Renal cortex interstitium (tissue), 11 donors: ENCODE measurements around the gene ZNF511. TPM values are rescaled to one million over a fixed set of nuclear protein-coding genes. Genes with fewer than 3 reads are reported as not detected.
A peak's percentile ranks its signal among the peaks of the same experiment; 100 is the strongest.

Experiments used
- DNase-seq, 11 donors: peaks; one replicate each; pipeline ENCODE4 v3.0.0-alpha.2; 2013; ENCODE audit warnings: low read depth in 9 of 11, low spot score in 4 of 11; ENCODE audit errors: extremely low read depth in 1 of 11
- polyA plus RNA-seq, 3 donors: library from polyadenylated mRNA; unstranded; fragments of 120-200 nt; gene quantifications; one replicate each; pipeline ENCODE4 v1.2.1, GENCODE V29; 2013; ENCODE audit not compliant: insufficient read length in 3 of 3

The ZNF511 gene
- polyA plus RNA-seq, 3 donors: 35.9 to 46.1 (median 37.4) TPM

DNA sequence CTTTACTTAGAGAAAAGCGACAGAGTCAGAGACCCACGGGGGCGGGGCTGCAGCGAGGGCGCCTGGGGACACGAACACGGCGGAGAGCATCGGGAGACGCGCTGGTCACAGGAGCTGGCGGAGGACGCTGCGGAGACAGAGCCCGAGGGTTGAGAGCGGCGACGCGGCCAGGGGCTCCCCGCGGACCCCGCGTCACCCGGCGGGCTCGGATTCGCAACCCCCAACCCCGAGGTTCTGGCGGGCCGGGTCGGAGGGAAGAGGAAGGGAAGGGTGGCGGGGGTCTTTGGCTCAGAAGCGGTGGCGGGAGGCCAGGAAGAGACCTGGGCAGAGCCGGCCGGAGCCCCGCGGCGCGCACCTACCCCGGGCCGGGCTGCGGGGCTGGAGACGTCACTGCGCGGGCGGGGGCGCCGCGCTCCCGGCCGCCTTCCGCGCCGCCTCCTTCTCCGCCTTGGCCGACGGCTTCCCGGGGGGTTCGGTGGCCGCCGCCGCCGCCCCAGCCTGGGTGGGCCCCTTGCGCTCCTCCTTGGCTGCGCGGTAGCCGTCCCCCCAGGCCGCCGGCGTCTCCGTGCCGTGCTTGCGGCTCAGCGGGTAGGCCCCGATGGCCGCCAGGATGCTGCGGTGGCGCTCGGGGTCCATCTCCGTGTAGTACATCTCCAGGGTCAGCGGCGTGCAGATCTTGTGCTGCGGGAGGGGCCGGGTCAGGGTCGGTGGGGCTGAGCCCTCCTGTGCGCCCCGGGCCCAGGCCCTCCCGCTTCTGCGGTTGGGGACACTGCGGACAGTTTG is 16.9 kb downstream of the ZNF511 start:
- no peak for DNase-seq

DNA sequence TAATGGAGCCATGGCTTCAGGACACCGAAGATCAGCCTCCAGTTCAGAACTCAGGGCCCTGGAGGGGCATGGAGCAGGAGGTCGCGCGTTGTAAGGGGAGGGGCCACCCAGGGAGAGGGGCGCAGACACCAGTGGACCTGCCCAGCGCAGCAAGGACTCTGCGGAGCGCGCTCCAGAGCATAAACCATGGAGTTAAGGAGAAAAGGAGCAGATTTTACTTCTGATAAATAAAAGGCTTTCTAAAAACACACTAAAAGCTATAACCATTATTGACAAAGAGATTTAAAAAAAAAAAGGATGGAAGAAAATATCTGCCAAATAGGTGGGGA is 17.5 kb downstream of the ZNF511 start:
- DNase-seq: no peak

DNA sequence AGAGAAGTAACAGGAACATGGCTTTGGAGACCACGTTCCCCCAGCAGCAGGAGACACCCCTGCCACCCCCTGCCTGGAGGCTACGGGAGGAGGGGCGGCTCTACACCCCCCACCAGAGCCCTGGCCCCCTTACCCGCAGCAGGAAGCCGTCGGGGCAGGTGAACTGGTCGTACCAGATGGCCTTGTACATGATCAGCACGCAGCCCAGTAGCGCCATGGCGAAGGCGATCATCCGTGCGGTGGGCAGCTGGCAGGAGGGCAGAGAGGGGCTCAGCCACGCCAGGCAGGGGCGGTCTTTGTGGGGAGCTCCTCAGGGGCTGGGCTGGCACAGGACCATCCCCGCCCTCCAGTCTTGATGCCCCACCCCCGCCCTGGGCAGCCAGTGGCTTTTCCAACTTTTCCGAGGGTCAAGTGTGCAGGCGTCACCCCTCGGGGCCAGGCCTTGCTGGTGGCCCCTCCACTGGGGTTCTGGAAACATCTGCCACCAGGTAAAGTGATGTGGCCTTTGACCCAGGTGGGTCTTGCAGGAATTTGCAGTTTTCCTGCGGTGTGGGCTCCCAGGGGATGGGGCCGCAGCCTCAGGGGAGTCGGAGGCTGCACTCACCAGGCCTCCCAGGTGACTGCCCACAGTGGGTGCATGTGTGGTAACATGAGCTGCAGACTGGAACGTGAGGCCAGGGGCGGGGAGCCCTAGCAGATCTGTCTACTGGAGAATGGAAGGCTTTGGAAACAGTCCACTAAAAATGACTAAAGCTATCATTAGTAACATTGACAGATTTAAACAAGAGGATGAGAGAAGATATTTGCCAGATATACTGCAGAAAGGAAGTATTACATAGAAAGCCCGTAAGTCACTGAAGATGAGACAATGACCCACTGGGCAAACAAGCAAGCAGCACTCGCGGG is 18.3 kb downstream of the ZNF511 start:
- no peak for DNase-seq

DNA sequence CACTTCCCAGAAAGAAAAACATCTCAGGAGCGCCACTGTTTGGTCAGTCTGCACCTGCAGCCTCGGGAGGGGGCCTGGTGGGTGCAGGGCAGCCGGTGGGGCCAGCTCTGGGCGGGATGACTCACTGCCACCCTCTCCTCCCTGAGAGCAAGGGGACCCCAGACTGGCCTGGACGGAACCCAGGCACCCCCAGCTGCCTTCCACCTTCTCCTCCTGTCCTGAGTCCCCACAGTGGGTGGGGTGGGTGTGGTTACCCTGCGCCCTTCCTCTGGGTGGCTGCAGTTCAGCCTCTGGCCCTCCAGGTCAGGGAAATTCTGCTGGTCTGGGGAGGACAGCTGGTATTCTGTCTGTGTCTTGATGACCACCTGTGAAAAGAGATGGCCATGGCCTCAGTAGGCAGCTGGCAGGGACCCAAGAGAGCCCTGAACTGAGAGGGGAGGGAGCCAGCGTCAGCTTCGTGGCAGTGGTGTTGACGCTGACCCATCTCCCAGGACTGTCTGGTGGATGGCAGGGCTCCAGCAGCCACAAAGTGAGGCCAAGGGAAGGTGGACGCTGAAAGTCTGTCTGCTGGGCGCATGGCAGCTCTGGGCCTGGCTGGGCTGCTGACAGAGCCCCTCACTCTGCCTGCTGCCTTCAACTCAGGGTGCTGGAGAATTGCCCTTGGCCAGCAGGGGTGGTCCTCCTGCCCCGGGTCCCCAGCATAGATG is 19.1 kb downstream of the ZNF511 start:
- DNase-seq: no peak

- no peak for DNase-seq
Observed at GRCh38 chr10:133328358-133329343, 19.9 kb downstream of the ZNF511 start.

DNA sequence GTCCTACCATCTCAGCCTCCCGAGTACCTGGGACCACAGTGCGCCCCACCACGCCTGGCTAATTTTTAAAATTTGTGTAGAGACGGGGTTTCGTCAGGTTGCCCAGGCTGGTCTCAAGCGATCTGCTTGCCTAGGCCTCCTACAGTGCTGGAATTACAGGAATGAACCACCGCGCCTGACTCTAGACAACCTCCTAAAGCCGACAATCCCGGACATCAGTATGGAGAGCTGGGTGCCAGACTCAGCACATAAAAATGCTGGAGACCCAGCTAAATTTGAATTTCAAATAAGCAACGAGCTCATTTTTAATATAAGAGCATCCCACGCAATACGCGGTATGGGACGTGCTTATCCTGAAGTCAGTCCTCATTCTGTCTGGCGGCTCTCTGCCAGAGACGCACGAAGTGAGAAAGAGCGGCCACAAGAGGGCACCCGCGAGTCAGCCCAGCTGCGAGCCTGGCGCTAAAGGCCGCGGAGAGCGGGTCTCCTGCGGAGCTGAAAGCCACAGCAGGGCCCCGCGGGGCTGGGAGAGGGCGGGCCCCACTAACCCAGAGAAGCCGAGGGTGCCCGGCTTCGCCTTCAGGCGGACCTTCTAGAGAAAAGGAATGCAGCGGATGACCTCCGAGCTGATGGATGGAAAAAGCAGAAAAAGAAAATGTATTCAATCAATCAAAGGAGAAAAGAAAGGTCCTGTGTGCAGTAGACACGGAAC is 20.9 kb downstream of the ZNF511 start:
- DNase-seq: peak in 9 of 11 donors; percentile 75 to 82 (median 77)

- no peak for DNase-seq
Observed at GRCh38 chr10:133332936-133333699, 24.4 kb downstream of the ZNF511 start.

- DNase-seq: no peak
Observed at GRCh38 chr10:133334503-133335245, 26.0 kb downstream of the ZNF511 start.

GRCh38 chr10:133335246-133336117 is 26.8 kb downstream of the ZNF511 start:
- peak in 3 of 11 donors; percentile 55 to 60 (median 56) for DNase-seq

GRCh38 chr10:133336118-133336576 is 27.4 kb downstream of the ZNF511 start:
- DNase-seq: no peak

DNA sequence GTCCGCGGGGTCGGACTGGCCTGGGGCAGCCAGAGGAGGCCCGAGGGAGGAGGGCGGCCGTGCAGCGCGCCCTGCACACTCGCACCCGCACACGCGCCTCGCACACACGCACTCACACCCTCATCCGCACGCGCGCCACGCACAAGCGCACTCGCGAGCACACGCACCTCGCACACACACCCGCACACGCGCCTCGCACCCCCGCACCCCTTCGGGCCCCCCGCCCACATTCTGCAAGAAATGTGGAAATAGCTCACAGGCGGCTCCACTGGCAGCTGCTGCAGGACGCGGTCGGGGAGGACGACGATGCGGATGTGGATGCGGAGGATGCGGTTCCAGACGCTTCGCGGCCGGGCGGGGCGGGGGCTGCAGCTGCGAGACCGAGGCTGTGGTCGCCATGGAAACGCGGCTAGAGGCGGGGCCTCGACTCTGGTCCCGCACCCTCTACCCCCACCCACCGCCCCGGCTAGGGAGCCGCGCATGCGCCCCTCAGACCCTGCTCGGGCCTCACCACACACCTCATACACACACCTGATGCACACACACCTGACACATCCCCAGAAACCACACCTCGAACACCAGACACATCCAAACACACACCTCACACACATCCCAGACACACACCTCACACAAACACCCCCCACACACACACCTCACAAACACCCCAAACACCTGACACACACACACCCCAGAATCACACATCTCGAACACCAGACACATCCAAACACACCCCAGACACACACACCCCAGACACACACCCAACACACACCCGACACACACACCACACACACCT is 28.1 kb downstream of the ZNF511 start, which contains the start of gene CALY:
CALY (minus strand) TSS at position 320 of the 793 bp plus-strand sequence. CDS start 7,907 bp downstream, outside the sequence.
- no peak for DNase-seq

DNA sequence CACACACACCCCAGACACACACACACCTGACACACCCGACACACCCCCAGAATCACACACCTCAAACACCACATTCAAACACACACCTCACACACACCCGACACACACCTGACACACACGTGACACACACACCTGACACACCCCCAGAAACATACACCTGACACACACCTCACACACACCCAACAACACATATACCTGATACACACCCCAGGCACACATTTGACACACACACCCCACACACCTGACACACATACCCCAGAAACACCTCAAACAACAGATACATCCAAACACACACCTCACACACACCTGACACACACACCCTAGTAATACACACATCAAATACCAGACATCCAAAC is 28.6 kb downstream of the ZNF511 start:
- DNase-seq: no peak

DNA sequence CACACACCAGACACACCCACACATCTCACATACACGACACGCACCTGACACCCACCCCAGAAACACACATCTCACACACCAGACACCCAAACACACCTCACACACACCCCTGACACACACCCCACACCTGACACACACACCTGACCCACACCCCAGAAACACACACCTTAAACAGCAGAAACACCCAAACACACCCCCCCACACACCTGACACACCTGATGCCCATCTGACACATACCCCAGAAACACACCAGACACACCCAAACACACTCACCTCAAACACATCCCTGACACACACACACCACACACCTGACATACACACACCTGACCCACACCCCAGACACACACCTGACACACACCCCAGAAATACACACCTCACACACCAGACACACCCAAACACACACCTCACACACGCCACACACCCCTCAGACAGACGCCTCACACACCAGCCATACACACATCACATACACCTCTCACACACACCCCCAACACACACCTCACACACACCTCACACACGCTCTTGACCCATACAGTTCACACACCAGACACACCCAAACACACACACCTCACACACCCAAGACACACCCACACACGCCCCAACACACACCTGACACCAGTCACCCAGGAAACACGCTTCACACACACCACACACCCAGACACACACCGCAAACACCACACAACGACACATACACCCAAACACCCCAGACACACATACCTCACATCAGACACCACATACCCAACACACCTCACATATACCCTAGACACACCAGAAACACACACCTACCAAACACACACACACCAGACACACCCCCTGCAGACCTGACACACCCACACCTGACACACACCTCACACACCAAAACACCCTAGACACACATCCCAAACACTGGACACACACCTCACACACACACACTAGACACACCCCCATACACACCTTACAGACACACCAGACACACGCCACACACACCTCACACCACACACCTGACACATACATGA is 29.7 kb downstream of the ZNF511 start:
- no peak for DNase-seq
